ENCODE measurements around the gene TC2N. TPM values are rescaled to one million over a fixed set of nuclear protein-coding genes. Genes with fewer than 3 reads are reported as not detected.

The TC2N gene
- total RNA-seq, 1 experiment from 2014 or later = not detected

GRCh38 chr14:91774140-91775096 is 92.9 kb downstream of the TC2N start:
- Histone ChIP-seq H3K9me3 (ENCODE audit: low read length) (no peaks in the 10 kb centered on the region), H3K36me3 (ENCODE audit: insufficient read depth, low read length) (no peaks in the 10 kb centered on the region), H3K4me1 (ENCODE audit: low read length) (no peaks in the 10 kb centered on the region), H3K9ac (ENCODE audit: low read length) (no peak overlapping the region), H3K4me3 (ENCODE audit: low read length) (no peak overlapping the region), H2AFZ (ENCODE audit: low read length) (no peak overlapping the region), H3K9me2 (replicated peaks; ENCODE audit: insufficient read depth, low read length) (no peaks in the 10 kb centered on the region), H3K4me2 (ENCODE audit: low read depth, low read length, poor library complexity, severe bottlenecking) (no peak overlapping the region), H3K79me2 (ENCODE audit: low read length) (no peaks in the 10 kb centered on the region), H3K27me3 (ENCODE audit: low read length) (peaks cover 3% of the 10 kb centered on the region), H3K27ac (ENCODE audit: low read length) (no peak overlapping the region), H4K20me1 (ENCODE audit: insufficient read depth, low read depth, low read length) (no peaks in the 10 kb centered on the region)
- no peak for DNase-seq

GRCh38 chr14:91770185-91770584 is 97.2 kb downstream of the TC2N start:
- H3K9me2 ChIP-seq (replicated peaks; ENCODE audit: insufficient read depth, low read length) = no peaks in the 10 kb centered on the region
- no peak overlapping the region for H3K4me2 ChIP-seq (ENCODE audit: low read depth, low read length, poor library complexity, severe bottlenecking)
- no peak overlapping the region for H3K4me3 ChIP-seq (ENCODE audit: low read length)
- H3K27ac ChIP-seq (ENCODE audit: low read length) = no peak overlapping the region
- DNase-seq = no peak
- H3K79me2 ChIP-seq (ENCODE audit: low read length) = no peaks in the 10 kb centered on the region
- H3K27me3 ChIP-seq (ENCODE audit: low read length) = no peaks in the 10 kb centered on the region; the same call in 1 of the 2 replicates
- no peaks in the 10 kb centered on the region for H4K20me1 ChIP-seq (ENCODE audit: insufficient read depth, low read depth, low read length)
- H3K4me1 ChIP-seq (ENCODE audit: low read length) = no peaks in the 10 kb centered on the region
- H2AFZ ChIP-seq (ENCODE audit: low read length) = no peak overlapping the region
- H3K36me3 ChIP-seq (ENCODE audit: insufficient read depth, low read length) = no peaks in the 10 kb centered on the region
- H3K9ac ChIP-seq (ENCODE audit: low read length) = no peak overlapping the region
- H3K9me3 ChIP-seq (ENCODE audit: low read length) = no peaks in the 10 kb centered on the region

- Histone ChIP-seq H3K4me3 (ENCODE audit: low read length) (no peak overlapping the region), H3K4me2 (ENCODE audit: low read depth, low read length, poor library complexity, severe bottlenecking) (no peak overlapping the region), H3K9ac (ENCODE audit: low read length) (no peak overlapping the region), H3K36me3 (ENCODE audit: insufficient read depth, low read length) (no peaks in the 10 kb centered on the region), H3K79me2 (ENCODE audit: low read length) (no peaks in the 10 kb centered on the region), H3K9me2 (replicated peaks; ENCODE audit: insufficient read depth, low read length) (no peaks in the 10 kb centered on the region), H3K27me3 (ENCODE audit: low read length) (peaks cover 2% of the 10 kb centered on the region; the same call in 1 of the 2 replicates), H3K4me1 (ENCODE audit: low read length) (no peaks in the 10 kb centered on the region), H3K27ac (ENCODE audit: low read length) (no peak overlapping the region), H4K20me1 (ENCODE audit: insufficient read depth, low read depth, low read length) (no peaks in the 10 kb centered on the region), H3K9me3 (ENCODE audit: low read length) (peaks cover 7% of the 10 kb centered on the region), H2AFZ (ENCODE audit: low read length) (no peak overlapping the region)
- no peak for DNase-seq
Observed at GRCh38 chr14:91755570-91756295, 111.6 kb downstream of the TC2N start.

GRCh38 chr14:91754819-91755218 is 112.5 kb downstream of the TC2N start:
- Histone ChIP-seq H3K4me1 (ENCODE audit: low read length) (no peaks in the 10 kb centered on the region), H3K27me3 (ENCODE audit: low read length) (0 out of 2 replicates have a peak, but pooled peaks cover 2% of the 10 kb centered on the region), H3K4me3 (ENCODE audit: low read length) (no peak overlapping the region), H3K9me3 (ENCODE audit: low read length) (no peaks in the 10 kb centered on the region), H3K79me2 (ENCODE audit: low read length) (no peaks in the 10 kb centered on the region), H3K9me2 (replicated peaks; ENCODE audit: insufficient read depth, low read length) (no peaks in the 10 kb centered on the region), H3K27ac (ENCODE audit: low read length) (no peak overlapping the region), H3K4me2 (ENCODE audit: low read depth, low read length, poor library complexity, severe bottlenecking) (no peak overlapping the region), H2AFZ (ENCODE audit: low read length) (no peak overlapping the region), H3K9ac (ENCODE audit: low read length) (no peak overlapping the region), H4K20me1 (ENCODE audit: insufficient read depth, low read depth, low read length) (no peaks in the 10 kb centered on the region), H3K36me3 (ENCODE audit: insufficient read depth, low read length) (no peaks in the 10 kb centered on the region)
- DNase-seq = no peak

- no peaks in the 10 kb centered on the region for H3K9me2 ChIP-seq (replicated peaks; ENCODE audit: insufficient read depth, low read length)
- no peaks in the 10 kb centered on the region for H4K20me1 ChIP-seq (ENCODE audit: insufficient read depth, low read depth, low read length)
- H3K4me2 ChIP-seq (ENCODE audit: low read depth, low read length, poor library complexity, severe bottlenecking) = no peak overlapping the region
- H3K36me3 ChIP-seq (ENCODE audit: insufficient read depth, low read length) = no peaks in the 10 kb centered on the region
- no peaks in the 10 kb centered on the region for H3K9me3 ChIP-seq (ENCODE audit: low read length)
- no peak overlapping the region for H2AFZ ChIP-seq (ENCODE audit: low read length)
- H3K9ac ChIP-seq (ENCODE audit: low read length) = no peak overlapping the region
- no peaks in the 10 kb centered on the region for H3K4me1 ChIP-seq (ENCODE audit: low read length)
- no peak overlapping the region for H3K4me3 ChIP-seq (ENCODE audit: low read length)
- H3K27ac ChIP-seq (ENCODE audit: low read length) = no peak overlapping the region
- no peaks in the 10 kb centered on the region for H3K79me2 ChIP-seq (ENCODE audit: low read length)
- no peak for DNase-seq
- 0 out of 2 replicates have a peak, but pooled peaks cover 2% of the 10 kb centered on the region for H3K27me3 ChIP-seq (ENCODE audit: low read length)
Observed at GRCh38 chr14:91754185-91754584, 113.2 kb downstream of the TC2N start.

GRCh38 chr14:91753501-91754128 is 113.7 kb downstream of the TC2N start:
- Histone ChIP-seq H3K27ac (ENCODE audit: low read length) (no peak overlapping the region), H3K79me2 (ENCODE audit: low read length) (no peaks in the 10 kb centered on the region), H3K9me2 (replicated peaks; ENCODE audit: insufficient read depth, low read length) (no peaks in the 10 kb centered on the region), H3K9ac (ENCODE audit: low read length) (no peak overlapping the region), H3K4me2 (ENCODE audit: low read depth, low read length, poor library complexity, severe bottlenecking) (no peak overlapping the region), H3K27me3 (ENCODE audit: low read length) (0 out of 2 replicates have a peak, but pooled peaks cover 2% of the 10 kb centered on the region), H3K36me3 (ENCODE audit: insufficient read depth, low read length) (no peaks in the 10 kb centered on the region), H3K4me3 (ENCODE audit: low read length) (no peak overlapping the region), H4K20me1 (ENCODE audit: insufficient read depth, low read depth, low read length) (no peaks in the 10 kb centered on the region), H3K9me3 (ENCODE audit: low read length) (no peaks in the 10 kb centered on the region), H3K4me1 (ENCODE audit: low read length) (no peaks in the 10 kb centered on the region), H2AFZ (ENCODE audit: low read length) (no peak overlapping the region)
- DNase-seq = no peak

GRCh38 chr14:91752961-91753360 is 114.4 kb downstream of the TC2N start:
- Histone ChIP-seq H3K79me2 (ENCODE audit: low read length) (no peaks in the 10 kb centered on the region), H3K9ac (ENCODE audit: low read length) (no peak overlapping the region), H2AFZ (ENCODE audit: low read length) (no peak overlapping the region), H3K9me2 (replicated peaks; ENCODE audit: insufficient read depth, low read length) (no peaks in the 10 kb centered on the region), H3K36me3 (ENCODE audit: insufficient read depth, low read length) (no peaks in the 10 kb centered on the region), H4K20me1 (ENCODE audit: insufficient read depth, low read depth, low read length) (no peaks in the 10 kb centered on the region), H3K27me3 (ENCODE audit: low read length) (0 out of 2 replicates have a peak, but pooled peaks cover 2% of the 10 kb centered on the region), H3K4me2 (ENCODE audit: low read depth, low read length, poor library complexity, severe bottlenecking) (no peak overlapping the region), H3K9me3 (ENCODE audit: low read length) (no peaks in the 10 kb centered on the region), H3K27ac (ENCODE audit: low read length) (no peak overlapping the region), H3K4me3 (ENCODE audit: low read length) (no peak overlapping the region), H3K4me1 (ENCODE audit: low read length) (no peaks in the 10 kb centered on the region)
- DNase-seq = no peak

- no peaks in the 10 kb centered on the region for H4K20me1 ChIP-seq (ENCODE audit: insufficient read depth, low read depth, low read length)
- H2AFZ ChIP-seq (ENCODE audit: low read length) = no peak overlapping the region
- H3K9me2 ChIP-seq (replicated peaks; ENCODE audit: insufficient read depth, low read length) = no peaks in the 10 kb centered on the region
- H3K27ac ChIP-seq (ENCODE audit: low read length) = no peak overlapping the region
- H3K36me3 ChIP-seq (ENCODE audit: insufficient read depth, low read length) = no peaks in the 10 kb centered on the region
- no peaks in the 10 kb centered on the region for H3K4me1 ChIP-seq (ENCODE audit: low read length)
- no peaks in the 10 kb centered on the region for H3K9me3 ChIP-seq (ENCODE audit: low read length)
- no peak overlapping the region for H3K4me3 ChIP-seq (ENCODE audit: low read length)
- no peak overlapping the region for H3K9ac ChIP-seq (ENCODE audit: low read length)
- DNase-seq = no peak
- no peaks in the 10 kb centered on the region for H3K79me2 ChIP-seq (ENCODE audit: low read length)
- H3K4me2 ChIP-seq (ENCODE audit: low read depth, low read length, poor library complexity, severe bottlenecking) = no peak overlapping the region
- H3K27me3 ChIP-seq (ENCODE audit: low read length) = 0 out of 2 replicates have a peak, but pooled peaks cover 4% of the 10 kb centered on the region
Observed at GRCh38 chr14:91751719-91752118, 115.6 kb downstream of the TC2N start.

All from Karpas-422 (cell line).